AG09309 (cell line): ENCODE data around the gene RALGDS.

ENCODE experiments used
- DNase-seq: peaks from one replicate; pipeline ENCODE4 v3.0.0-alpha.2; 2010; ENCODE audit warnings: low read depth
- H3K4me3 ChIP-seq: 2 replicates; pipeline ENCODE4 v1.5.1; 2011; ENCODE audit warnings: mild to moderate bottlenecking, low read depth, low read length, moderate library complexity; ENCODE audit not compliant: control insufficient read depth
- CTCF ChIP-seq: IDR thresholded peaks from 2 replicates; pipeline ENCODE4 v1.5.1; 2011; ENCODE audit warnings: mild to moderate bottlenecking, low read depth, low read length, inconsistent platforms; ENCODE audit not compliant: insufficient read depth, control insufficient read depth; ENCODE audit errors: missing control alignments

RALGDS gene

DNA sequence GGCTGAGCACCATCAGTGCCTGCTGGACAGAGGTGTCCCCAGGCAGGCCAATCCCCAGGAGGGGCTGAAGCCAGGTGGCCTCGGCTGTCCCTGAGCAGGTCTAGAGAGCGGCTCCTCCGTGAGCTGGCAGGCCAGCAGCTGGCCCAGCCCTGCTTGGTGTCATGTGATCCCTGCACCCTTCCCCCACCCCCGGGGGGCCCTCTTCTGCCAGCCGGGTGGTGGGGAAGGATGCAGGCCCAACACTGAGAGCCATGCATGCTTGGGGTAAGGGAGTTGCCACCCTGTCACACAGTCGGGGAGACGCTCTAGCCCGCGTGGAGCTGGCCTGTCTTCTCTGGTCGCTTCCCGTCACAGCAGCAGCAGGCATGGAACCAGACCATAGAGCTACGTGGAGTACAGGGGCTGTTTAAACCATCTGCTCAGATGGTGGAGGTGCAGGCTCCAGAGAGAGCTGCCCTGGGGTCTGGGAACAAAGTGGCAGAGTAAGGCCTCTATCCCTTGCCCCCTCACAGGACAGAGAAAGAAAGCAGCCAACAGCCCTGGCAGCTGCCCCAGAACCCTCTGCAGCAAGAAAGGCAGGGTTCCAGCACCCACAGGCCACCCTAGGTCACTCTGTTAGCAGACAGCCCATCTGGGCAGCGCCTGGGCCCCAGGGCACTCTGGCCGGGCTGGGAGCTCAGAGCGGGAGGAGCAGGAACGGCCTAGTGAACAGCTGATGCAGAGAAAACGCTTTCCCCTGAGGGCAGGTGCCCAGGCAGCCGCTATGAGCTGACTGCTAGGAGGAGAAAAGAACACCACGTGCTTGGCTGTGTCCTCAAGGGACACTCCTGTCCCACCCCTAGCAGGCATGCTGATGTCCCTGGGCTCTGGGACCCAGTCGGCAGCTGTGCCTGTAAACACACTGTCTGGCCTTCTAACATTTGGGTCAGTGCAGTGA, 6.8 kb downstream of the RALGDS start:
- no peak for TF ChIP-seq CTCF
- no peak overlapping the region for H3K4me3 ChIP-seq
- DNase-seq, result no peak

- DNase-seq, result no peak
- no peak overlapping the region for H3K4me3 ChIP-seq
- no peak for TF ChIP-seq CTCF
Measured at GRCh38 chr9:133113163-133113948, 7.7 kb downstream of the RALGDS start.

GRCh38 chr9:133112663-133113026, 8.4 kb downstream of the RALGDS start:
- no peak for DNase-seq
- no peak for TF ChIP-seq CTCF
- H3K4me3 ChIP-seq, result no peak overlapping the region

DNA sequence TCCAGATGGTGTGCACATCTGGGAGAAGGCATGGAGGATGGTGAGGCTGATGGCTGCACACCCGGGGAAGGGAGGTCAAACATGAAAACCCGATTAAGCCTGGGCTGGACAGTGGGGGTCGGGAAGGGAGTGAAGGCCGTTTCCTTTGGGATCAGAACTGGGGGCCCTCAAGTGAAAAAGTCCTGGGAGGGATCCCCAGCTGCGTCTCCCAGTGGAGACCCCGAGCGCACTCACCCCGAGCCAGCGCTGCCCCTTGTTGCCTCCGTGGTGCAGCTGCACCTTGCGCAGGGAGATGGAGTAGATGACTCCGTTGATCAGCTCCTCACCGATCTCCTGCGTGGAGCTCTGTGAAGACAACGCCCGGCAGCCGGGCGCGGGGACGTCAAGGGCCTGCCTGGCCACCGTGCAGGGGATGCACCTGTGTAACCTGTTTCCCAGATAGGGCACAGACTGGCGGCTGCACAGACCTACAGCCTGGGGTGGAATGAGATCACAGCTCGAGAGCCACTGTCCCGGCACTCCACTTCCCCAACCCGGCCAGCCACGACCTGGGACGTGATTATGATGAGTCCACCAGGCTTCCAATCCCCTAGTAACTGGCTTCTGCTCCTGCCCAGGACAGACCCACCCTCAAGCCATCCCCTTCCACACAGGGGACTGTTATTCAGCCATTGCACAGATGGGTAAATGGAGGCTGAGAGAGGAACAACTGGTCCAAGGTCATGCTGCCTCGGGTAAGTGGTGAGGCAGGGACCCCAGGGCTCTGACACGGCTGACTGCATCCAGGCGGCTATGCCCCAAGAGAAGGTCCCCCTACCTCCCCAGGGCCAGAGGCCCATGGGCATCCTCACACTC, 9.0 kb downstream of the RALGDS start:
- no peak for DNase-seq
- TF ChIP-seq CTCF, result no peak
- H3K4me3 ChIP-seq, result no peak overlapping the region

DNA sequence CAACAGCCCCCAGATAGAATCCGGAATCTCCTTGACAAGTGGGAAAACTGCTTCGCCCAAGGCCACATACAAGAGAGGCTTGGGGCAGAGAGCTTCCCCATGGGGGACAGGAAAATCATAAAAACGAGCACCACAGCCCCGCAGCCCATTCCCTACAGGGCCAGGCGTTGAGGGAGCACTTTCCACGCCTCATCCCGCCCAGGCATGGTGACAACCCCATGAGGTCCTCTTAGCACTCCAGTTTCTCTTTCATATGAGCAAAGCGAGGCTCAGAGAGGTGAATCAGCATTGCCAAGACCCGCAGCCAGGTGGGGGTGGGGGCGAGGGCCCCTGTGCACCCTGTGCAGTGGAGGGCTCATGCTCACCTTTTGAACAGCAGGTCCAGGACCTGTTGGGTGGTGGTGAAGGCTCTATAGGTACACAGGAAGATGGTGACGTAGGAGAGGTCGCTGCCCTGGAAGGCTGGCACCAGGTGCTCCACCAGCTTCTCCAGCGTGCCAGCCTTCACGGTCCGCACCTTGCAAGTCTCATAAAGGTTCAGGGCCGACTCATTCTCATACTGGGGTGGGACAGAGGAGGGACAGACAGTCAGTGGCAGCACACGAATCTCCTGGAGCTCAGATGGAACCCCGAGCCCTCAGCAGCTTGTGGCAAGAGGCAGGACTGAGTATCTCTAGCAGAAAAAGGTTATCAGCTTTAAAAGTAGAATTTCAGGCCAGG, 10.9 kb downstream of the RALGDS start:
- H3K4me3 ChIP-seq, result no peak overlapping the region
- TF ChIP-seq CTCF, result no peak
- DNase-seq, result no peak
